PC-9 (cell line): Measurements from ENCODE around the gene TRIM43B.

Experiments used
- CTCF ChIP-seq: fragments of 200-600 bp; sonication (generic); conservative IDR thresholded peaks from 2 replicates; pipeline ENCODE4 v1.6.1; 2017; ENCODE audit warnings: mixed run types, antibody characterized with exemption, mild to moderate bottlenecking, moderate library complexity
- EZH2 ChIP-seq: fragments of 200-600 bp; sonication (generic); IDR thresholded peaks from 2 replicates; pipeline ENCODE4 v1.8.0; 2017; ENCODE audit warnings: antibody characterized with exemption, low read depth

- TF ChIP-seq CTCF, result no peak
- no peak for TF ChIP-seq EZH2
Observed at GRCh38 chr2:95500854-95501253, 16.3 kb upstream of the TRIM43B start.
